Adipocyte (in vitro differentiated cells): ENCODE data around the gene SHC2.
A peak's percentile ranks its signal among the peaks of the same experiment; 100 is the strongest.

ENCODE experiments used
- DNase-seq: peaks from one replicate; pipeline ENCODE4 v3.0.0-alpha.2; 2015; ENCODE audit warnings: low read depth
- H3K27me3 ChIP-seq: replicated peaks from 2 replicates; pipeline ENCODE4 v1.7.0; 2013; ENCODE audit warnings: mild to moderate bottlenecking, low read length, moderate library complexity; ENCODE audit not compliant: control insufficient read depth, insufficient read depth
- H3K36me3 ChIP-seq: 2 replicates; pipeline ENCODE4 v1.7.0; 2013; ENCODE audit warnings: low read length, mild to moderate bottlenecking, moderate library complexity; ENCODE audit not compliant: control insufficient read depth, insufficient read depth, severe bottlenecking
- H3K4me1 ChIP-seq: 2 replicates; pipeline ENCODE4 v1.7.0; 2013; ENCODE audit warnings: mild to moderate bottlenecking, low read length, moderate library complexity; ENCODE audit not compliant: control insufficient read depth, insufficient read depth
- H3K4me3 ChIP-seq: 2 replicates; pipeline ENCODE4 v1.7.0; 2013; ENCODE audit warnings: mild to moderate bottlenecking, low read length, moderate library complexity
- H3K9ac ChIP-seq: 2 replicates; pipeline ENCODE4 v1.7.0; 2013; ENCODE audit warnings: mild to moderate bottlenecking, low read length, moderate library complexity
- H3K9me3 ChIP-seq: 2 replicates; pipeline ENCODE4 v1.7.0; 2013; ENCODE audit warnings: mild to moderate bottlenecking, low read length, moderate library complexity; ENCODE audit not compliant: control insufficient read depth

Gene SHC2

GRCh38 chr19:460877-461720 lies at the start of gene SHC2:
Gene SHC2 (minus strand): TSS chr19:461033. CDS start chr19:460996, 37 bp downstream.
- DNase-seq, result peak; percentile 20
- Histone ChIP-seq H3K36me3 (no peaks in the 10 kb centered on the region), H3K4me1 (no peaks in the 10 kb centered on the region), H3K9ac (peak within 1 kb of the TSS; percentile 75), H3K4me3 (peak within 1 kb of the TSS; percentile 76), H3K27me3 (peaks cover 7% of the 10 kb centered on the region), H3K9me3 (no peaks in the 10 kb centered on the region)

- Histone ChIP-seq H3K9me3 (no peaks in the 10 kb centered on the region), H3K4me1 (peaks cover 24% of the 10 kb centered on the region), H3K36me3 (peaks cover 6% of the 10 kb centered on the region), H3K9ac (peak overlapping the region; percentile 99), H3K4me3 (peak overlapping the region; percentile 90), H3K27me3 (no peaks in the 10 kb centered on the region)
- DNase-seq, result no peak
These were observed 47.6 kb upstream of the SHC2 start for GRCh38 chr19:508204-509150.

GRCh38 chr19:507286-508203 lies 46.7 kb upstream of the SHC2 start, which contains the start of gene TPGS1:
Gene TPGS1 (plus strand): TSS chr19:507497. CDS start chr19:507507, 10 bp downstream.
- peak within 1 kb of the TSS; percentile 90 for H3K4me3 ChIP-seq
- peak within 1 kb of the TSS; percentile 99 for H3K9ac ChIP-seq
- no peaks in the 10 kb centered on the region for H3K27me3 ChIP-seq
- DNase-seq, result peak; percentile 90
- H3K36me3 ChIP-seq, result peaks cover 6% of the 10 kb centered on the region
- no peaks in the 10 kb centered on the region for H3K9me3 ChIP-seq
- peaks cover 24% of the 10 kb centered on the region for H3K4me1 ChIP-seq

GRCh38 chr19:506404-507285 lies 45.8 kb upstream of the SHC2 start:
- H3K9ac ChIP-seq, result peak overlapping the region; percentile 99
- no peaks in the 10 kb centered on the region for H3K9me3 ChIP-seq
- H3K4me3 ChIP-seq, result peak overlapping the region; percentile 90
- H3K27me3 ChIP-seq, result no peaks in the 10 kb centered on the region
- DNase-seq, result peak; percentile 100
- peaks cover 24% of the 10 kb centered on the region for H3K4me1 ChIP-seq
- peaks cover 6% of the 10 kb centered on the region for H3K36me3 ChIP-seq

GRCh38 chr19:504616-505015 lies 43.8 kb upstream of the SHC2 start:
- DNase-seq, result no peak
- H3K4me3 ChIP-seq, result no peak overlapping the region
- no peaks in the 10 kb centered on the region for H3K27me3 ChIP-seq
- peaks cover 4% of the 10 kb centered on the region for H3K36me3 ChIP-seq
- no peak overlapping the region for H3K9ac ChIP-seq
- H3K4me1 ChIP-seq, result peaks cover 13% of the 10 kb centered on the region
- H3K9me3 ChIP-seq, result no peaks in the 10 kb centered on the region

GRCh38 chr19:501646-502045 lies 40.8 kb upstream of the SHC2 start:
- H3K9me3 ChIP-seq, result no peaks in the 10 kb centered on the region
- H3K27me3 ChIP-seq, result peaks cover 6% of the 10 kb centered on the region
- no peak for DNase-seq
- H3K4me1 ChIP-seq, result peaks cover 3% of the 10 kb centered on the region
- H3K36me3 ChIP-seq, result no peaks in the 10 kb centered on the region
- H3K4me3 ChIP-seq, result no peak overlapping the region
- H3K9ac ChIP-seq, result no peak overlapping the region

GRCh38 chr19:498977-499623 lies 38.3 kb upstream of the SHC2 start:
- Histone ChIP-seq H3K4me1 (no peaks in the 10 kb centered on the region), H3K27me3 (peaks cover 6% of the 10 kb centered on the region), H3K36me3 (no peaks in the 10 kb centered on the region), H3K9ac (no peak overlapping the region), H3K9me3 (no peaks in the 10 kb centered on the region), H3K4me3 (no peak overlapping the region)
- DNase-seq, result no peak

GRCh38 chr19:498511-498891 lies 37.7 kb upstream of the SHC2 start:
- DNase-seq, result no peak
- no peak overlapping the region for H3K4me3 ChIP-seq
- H3K4me1 ChIP-seq, result no peaks in the 10 kb centered on the region
- no peak overlapping the region for H3K9ac ChIP-seq
- H3K9me3 ChIP-seq, result no peaks in the 10 kb centered on the region
- H3K27me3 ChIP-seq, result peaks cover 6% of the 10 kb centered on the region
- no peaks in the 10 kb centered on the region for H3K36me3 ChIP-seq

- Histone ChIP-seq H3K4me3 (no peak overlapping the region), H3K27me3 (peaks cover 6% of the 10 kb centered on the region), H3K36me3 (no peaks in the 10 kb centered on the region), H3K9me3 (no peaks in the 10 kb centered on the region), H3K9ac (no peak overlapping the region), H3K4me1 (no peaks in the 10 kb centered on the region)
- no peak for DNase-seq
These were observed 37.2 kb upstream of the SHC2 start for GRCh38 chr19:497869-498510.
